Stomach smooth muscle (tissue), 2 donors: Measurements from ENCODE around the gene B3GALT4.
"Not testable (repeated sequence)": the region's sequence is repeated elsewhere in the genome, so short reads cannot be mapped to it uniquely, and the experiment has no call there.

ENCODE experiments used
- H3K27ac ChIP-seq: one replicate; pipeline ENCODE4 v1.7.0; 2013; ENCODE audit warnings: mild to moderate bottlenecking, low read length, inconsistent platforms
- H3K27me3 ChIP-seq, 2 donors: one replicate each; pipeline ENCODE4 v1.7.0; 2013; ENCODE audit warnings: low read length in 2 of 2; ENCODE audit not compliant: insufficient read depth in 2 of 2, control insufficient read depth in 1 of 2
- H3K36me3 ChIP-seq, 2 donors: one replicate each; pipeline ENCODE4 v1.7.0; 2013; ENCODE audit warnings: low read length in 2 of 2; ENCODE audit not compliant: control insufficient read depth in 2 of 2, insufficient read depth in 2 of 2
- H3K4me1 ChIP-seq: one replicate; pipeline ENCODE4 v1.7.0; 2013; ENCODE audit warnings: low read length; ENCODE audit not compliant: control insufficient read depth, insufficient read depth
- H3K4me3 ChIP-seq, 2 donors: one replicate each; pipeline ENCODE4 v1.7.0; 2013; ENCODE audit warnings: low read length in 2 of 2
- H3K9ac ChIP-seq, 2 donors: one replicate each; pipeline ENCODE4 v1.7.0; 2013; ENCODE audit warnings: low read length in 2 of 2, mild to moderate bottlenecking in 1 of 2
- H3K9me3 ChIP-seq, 2 donors: one replicate each; pipeline ENCODE4 v1.7.0; 2013; ENCODE audit warnings: low read length in 2 of 2; ENCODE audit not compliant: control insufficient read depth in 2 of 2
- donor health status: healthy.
- donor health status: Pancreatic carcinoma.

B3GALT4 gene

GRCh38 chr6:33279971-33280511 is 3.1 kb downstream of the B3GALT4 start:
- Histone ChIP-seq H3K27me3 (no peaks in the 10 kb centered on the region), H3K9ac (no peak overlapping the region), H3K9me3 (no peaks in the 10 kb centered on the region), H3K4me1 (peaks cover 37% of the 10 kb centered on the region), H3K4me3 (no peak overlapping the region), H3K36me3 (peaks cover 22 to 40% of the 10 kb centered on the region in 2 donors), H3K27ac (peak overlapping the region; percentile 11)

GRCh38 chr6:33280539-33280938 is 3.6 kb downstream of the B3GALT4 start:
- H3K4me3 ChIP-seq, result no peak overlapping the region
- H3K27ac ChIP-seq, result peak overlapping the region; percentile 11
- H3K27me3 ChIP-seq, result no peaks in the 10 kb centered on the region
- peaks cover 34% of the 10 kb centered on the region for H3K4me1 ChIP-seq
- H3K9me3 ChIP-seq, result no peaks in the 10 kb centered on the region
- peaks cover 24 to 37% of the 10 kb centered on the region in 2 donors for H3K36me3 ChIP-seq
- no peak overlapping the region for H3K9ac ChIP-seq

GRCh38 chr6:33285214-33285613 is 8.3 kb downstream of the B3GALT4 start:
- Histone ChIP-seq H3K4me1 (peaks cover 21% of the 10 kb centered on the region), H3K36me3 (peaks cover 29 to 37% of the 10 kb centered on the region in 2 donors)
- H3K4me3 ChIP-seq, H3K27ac ChIP-seq, H3K9me3 ChIP-seq, H3K9ac ChIP-seq, H3K27me3 ChIP-seq: not testable (repeated sequence)

GRCh38 chr6:33286946-33287914 is 10.3 kb downstream of the B3GALT4 start:
- no peak overlapping the region for H3K9ac ChIP-seq
- H3K36me3 ChIP-seq, result peaks cover 32 to 36% of the 10 kb centered on the region in 2 donors
- H3K27me3 ChIP-seq, result no peaks in the 10 kb centered on the region
- peaks cover 23% of the 10 kb centered on the region for H3K4me1 ChIP-seq
- H3K27ac ChIP-seq, result no peak overlapping the region
- H3K4me3 ChIP-seq, result peak overlapping the region in 1 of 2 donors; percentile 96
- H3K9me3 ChIP-seq, result no peaks in the 10 kb centered on the region

GRCh38 chr6:33288141-33288920 is 11.4 kb downstream of the B3GALT4 start:
- Histone ChIP-seq H3K36me3 (peaks cover 36% of the 10 kb centered on the region in 2 donors), H3K27me3 (no peaks in the 10 kb centered on the region), H3K9me3 (no peaks in the 10 kb centered on the region), H3K27ac (peak overlapping the region; percentile 71), H3K4me1 (peaks cover 23% of the 10 kb centered on the region), H3K9ac (peak overlapping the region; percentile 92 to 93), H3K4me3 (peak overlapping the region; percentile 96 to 97)

- peaks cover 40 to 41% of the 10 kb centered on the region in 2 donors for H3K36me3 ChIP-seq
- peaks cover 23% of the 10 kb centered on the region for H3K4me1 ChIP-seq
- H3K27ac ChIP-seq, result peak within 1 kb of the TSS; percentile 71
Observed at GRCh38 chr6:33288921-33289783, 12.2 kb downstream of the B3GALT4 start, which contains the start of the genes PFDN6 and WDR46. PFDN6 (plus strand) TSS chr6:33289601; CDS start chr6:33289857, 256 bp downstream. WDR46 (minus strand) TSS chr6:33289239; CDS start chr6:33289170, 69 bp downstream.

GRCh38 chr6:33289784-33290315 is 12.9 kb downstream of the B3GALT4 start:
- Histone ChIP-seq H3K9me3 (no peaks in the 10 kb centered on the region), H3K27me3 (no peaks in the 10 kb centered on the region), H3K36me3 (peaks cover 38 to 43% of the 10 kb centered on the region in 2 donors), H3K4me1 (peaks cover 23% of the 10 kb centered on the region), H3K4me3 (peak overlapping the region; percentile 96 to 97), H3K9ac (peak overlapping the region; percentile 92 to 93), H3K27ac (peak overlapping the region; percentile 71)

More at GRCh38 chr6:33288921-33289783, 12.2 kb downstream of the B3GALT4 start, which contains the start of the genes PFDN6 and WDR46:
- Histone ChIP-seq H3K9me3 (no peaks in the 10 kb centered on the region), H3K9ac (peak within 1 kb of the TSS; percentile 92 to 93), H3K27me3 (no peaks in the 10 kb centered on the region), H3K4me3 (peak within 1 kb of the TSS; percentile 96 to 97)

- Histone ChIP-seq H3K27ac (no peak overlapping the region), H3K36me3 (peaks cover 39 to 42% of the 10 kb centered on the region in 2 donors), H3K4me3 (peak overlapping the region; percentile 96 to 97), H3K9ac (no peak overlapping the region), H3K4me1 (peaks cover 23% of the 10 kb centered on the region), H3K9me3 (no peaks in the 10 kb centered on the region), H3K27me3 (no peaks in the 10 kb centered on the region)
Observed at GRCh38 chr6:33290459-33290858, 13.5 kb downstream of the B3GALT4 start.

- H3K27ac ChIP-seq, result no peak overlapping the region
- H3K27me3 ChIP-seq, result no peaks in the 10 kb centered on the region
- peaks cover 29% of the 10 kb centered on the region for H3K4me1 ChIP-seq
- H3K9ac ChIP-seq, result no peak overlapping the region
- H3K36me3 ChIP-seq, result peaks cover 30 to 36% of the 10 kb centered on the region in 2 donors
- H3K4me3 ChIP-seq, result no peak overlapping the region
- H3K9me3 ChIP-seq, result no peaks in the 10 kb centered on the region
Observed at GRCh38 chr6:33292996-33293682, 16.2 kb downstream of the B3GALT4 start.
